Astrocyte (in vitro differentiated cells and primary cell): ENCODE measurements around the gene BICDL1. TPM values are rescaled to one million over a fixed set of nuclear protein-coding genes. Genes with fewer than 3 reads are reported as not detected.

Source experiments
- DNase-seq: peaks from one replicate; pipeline ENCODE4 v3.0.0-alpha.2; 2010; ENCODE audit warnings: low read depth
- FAIRE-seq: peaks from 2 replicates; lab custom pipeline; 2011; peaks lifted over from hg19 to GRCh38; lab: Jason Lieb, UNC
- H2AFZ ChIP-seq: 2 replicates; pipeline ENCODE4 v1.6.0; 2012; ENCODE audit warnings: low read depth, low read length, inconsistent platforms
- H3K27ac ChIP-seq: 2 replicates; pipeline ENCODE4 v1.5.1; 2011; ENCODE audit warnings: low read depth, low read length, inconsistent platforms
- H3K27me3 ChIP-seq: 2 replicates; pipeline ENCODE4 v1.6.0; 2011; ENCODE audit warnings: low read length, inconsistent platforms; ENCODE audit not compliant: insufficient read depth
- H3K36me3 ChIP-seq: 2 replicates; pipeline ENCODE4 v1.5.1; 2011; ENCODE audit warnings: low read length, inconsistent platforms; ENCODE audit not compliant: insufficient read depth
- H3K4me1 ChIP-seq: 2 replicates; pipeline ENCODE4 v1.5.1; 2011; ENCODE audit warnings: low read length, inconsistent platforms; ENCODE audit not compliant: insufficient read depth
- H3K4me2 ChIP-seq: 2 replicates; pipeline ENCODE4 v1.6.0; 2012; ENCODE audit warnings: low read length, inconsistent platforms
- H3K4me3 ChIP-seq: 2 replicates; pipeline ENCODE4 v1.5.1; 2011; ENCODE audit warnings: low read depth, mild to moderate bottlenecking, low read length, inconsistent platforms; ENCODE audit not compliant: insufficient read depth
- H3K79me2 ChIP-seq: 2 replicates; pipeline ENCODE4 v1.6.0; 2012; ENCODE audit warnings: mild to moderate bottlenecking, low read length, inconsistent platforms; ENCODE audit not compliant: insufficient read depth
- H3K9ac ChIP-seq: 2 replicates; pipeline ENCODE4 v1.6.0; 2012; ENCODE audit warnings: mild to moderate bottlenecking, low read length, inconsistent platforms
- H3K9me3 ChIP-seq: 2 replicates; pipeline ENCODE4 v1.5.1; 2012; ENCODE audit warnings: low read depth, mild to moderate bottlenecking, low read length, inconsistent platforms; ENCODE audit not compliant: insufficient read depth
- H4K20me1 ChIP-seq: 2 replicates; pipeline ENCODE4 v1.6.0; 2012; ENCODE audit warnings: low read length, inconsistent platforms; ENCODE audit not compliant: insufficient read depth
- H3K27ac Mint-ChIP-seq: one replicate; pipeline ENCODE4 v1.8.0; 2021; ENCODE audit warnings: mild to moderate bottlenecking, mixed read lengths; ENCODE audit not compliant: unreplicated experiment
- H3K27me3 Mint-ChIP-seq: one replicate; pipeline ENCODE4 v1.8.0; 2021; ENCODE audit warnings: low read depth, mixed read lengths; ENCODE audit not compliant: unreplicated experiment
- H3K36me3 Mint-ChIP-seq: one replicate; pipeline ENCODE4 v1.8.0; 2021; ENCODE audit warnings: low read depth, mixed read lengths; ENCODE audit not compliant: unreplicated experiment
- H3K4me1 Mint-ChIP-seq: one replicate; pipeline ENCODE4 v1.8.0; 2021; ENCODE audit warnings: low read depth, mixed read lengths; ENCODE audit not compliant: unreplicated experiment
- H3K4me3 Mint-ChIP-seq: one replicate; pipeline ENCODE4 v1.8.0; 2021; ENCODE audit warnings: mild to moderate bottlenecking, moderate library complexity, mixed read lengths; ENCODE audit not compliant: unreplicated experiment
- H3K9me3 Mint-ChIP-seq: one replicate; pipeline ENCODE4 v1.8.0; 2021; ENCODE audit warnings: mild to moderate bottlenecking, mixed read lengths; ENCODE audit not compliant: unreplicated experiment
- EZH2 ChIP-seq: IDR thresholded peaks from 2 replicates; pipeline ENCODE4 v1.6.1; 2012; ENCODE audit warnings: mild to moderate bottlenecking, low read length, inconsistent platforms; ENCODE audit not compliant: insufficient read depth
- total RNA-seq: library from RNA; stranded (reverse); gene quantifications from 2 replicates; pipeline ENCODE4 v1.2.1, GENCODE V29; 2021
- TF ChIP-seq, protein P1 (sequence below): IDR thresholded peaks from 2 replicates; pipeline ENCODE4 v1.5.1; 2011; ENCODE audit warnings: low read depth, mild to moderate bottlenecking, inconsistent platforms, low read length, moderate library complexity; ENCODE audit not compliant: insufficient read depth

Gene BICDL1
- total RNA-seq, 1 donor from 2014 or later = 8.8 TPM

DNA sequence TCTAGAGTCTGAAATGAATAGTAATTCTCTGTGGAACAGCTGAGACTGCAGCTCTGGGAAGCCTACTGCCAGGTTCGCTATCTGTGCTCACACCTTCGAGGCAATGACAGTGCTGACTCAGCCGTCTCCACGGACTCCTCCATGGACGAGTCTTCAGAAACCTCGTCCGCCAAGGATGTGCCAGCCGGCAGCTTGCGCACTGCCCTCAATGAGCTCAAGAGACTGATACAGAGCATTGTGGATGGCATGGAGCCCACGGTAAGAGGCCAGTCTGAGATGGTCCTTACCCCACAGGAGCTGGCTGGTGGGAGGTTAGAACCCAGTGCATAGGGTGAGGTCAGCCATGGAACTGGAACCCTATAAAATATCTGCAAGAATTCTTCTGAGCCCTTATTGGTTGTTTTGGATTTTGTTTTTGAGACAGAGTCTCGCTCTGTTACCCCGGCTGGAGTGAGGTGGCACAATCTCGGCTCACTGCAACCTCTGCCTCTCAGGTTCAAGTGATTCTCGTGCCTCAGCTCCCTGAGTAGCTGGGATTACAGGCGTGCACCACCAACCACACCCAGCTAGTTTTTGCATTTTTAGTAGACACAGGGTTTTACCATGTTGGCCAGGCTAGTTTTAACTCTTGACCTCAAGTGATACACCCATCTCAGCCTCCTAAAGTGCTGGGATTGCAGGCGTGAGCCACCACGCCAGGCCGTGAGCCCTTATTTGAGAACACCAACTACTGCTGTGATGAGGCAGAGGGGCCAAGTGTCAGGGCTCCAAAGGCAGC lies 83.6 kb downstream of the BICDL1 start:
- Mint-ChIP-seq H3K4me1 (no peaks in the 10 kb centered on the region), H3K9me3 (no peaks in the 10 kb centered on the region), H3K27me3 (peaks cover 10% of the 10 kb centered on the region), H3K4me3 (no peak overlapping the region), H3K27ac (no peak overlapping the region), H3K36me3 (peaks cover 10% of the 10 kb centered on the region)
- H3K4me3 ChIP-seq = no peak overlapping the region
- H3K4me1 ChIP-seq = no peaks in the 10 kb centered on the region
- TF ChIP-seq, protein P1, sequence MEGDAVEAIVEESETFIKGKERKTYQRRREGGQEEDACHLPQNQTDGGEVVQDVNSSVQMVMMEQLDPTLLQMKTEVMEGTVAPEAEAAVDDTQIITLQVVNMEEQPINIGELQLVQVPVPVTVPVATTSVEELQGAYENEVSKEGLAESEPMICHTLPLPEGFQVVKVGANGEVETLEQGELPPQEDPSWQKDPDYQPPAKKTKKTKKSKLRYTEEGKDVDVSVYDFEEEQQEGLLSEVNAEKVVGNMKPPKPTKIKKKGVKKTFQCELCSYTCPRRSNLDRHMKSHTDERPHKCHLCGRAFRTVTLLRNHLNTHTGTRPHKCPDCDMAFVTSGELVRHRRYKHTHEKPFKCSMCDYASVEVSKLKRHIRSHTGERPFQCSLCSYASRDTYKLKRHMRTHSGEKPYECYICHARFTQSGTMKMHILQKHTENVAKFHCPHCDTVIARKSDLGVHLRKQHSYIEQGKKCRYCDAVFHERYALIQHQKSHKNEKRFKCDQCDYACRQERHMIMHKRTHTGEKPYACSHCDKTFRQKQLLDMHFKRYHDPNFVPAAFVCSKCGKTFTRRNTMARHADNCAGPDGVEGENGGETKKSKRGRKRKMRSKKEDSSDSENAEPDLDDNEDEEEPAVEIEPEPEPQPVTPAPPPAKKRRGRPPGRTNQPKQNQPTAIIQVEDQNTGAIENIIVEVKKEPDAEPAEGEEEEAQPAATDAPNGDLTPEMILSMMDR = no peak
- no peak for TF ChIP-seq EZH2
- H3K9me3 ChIP-seq = no peaks in the 10 kb centered on the region
- no peaks in the 10 kb centered on the region for H3K36me3 ChIP-seq
- no peak for DNase-seq
- no peak overlapping the region for H3K9ac ChIP-seq
- H3K4me2 ChIP-seq = no peak overlapping the region
- H2AFZ ChIP-seq = no peak overlapping the region
- H3K27ac ChIP-seq = no peak overlapping the region
- no peaks in the 10 kb centered on the region for H4K20me1 ChIP-seq
- peaks cover 8% of the 10 kb centered on the region for H3K27me3 ChIP-seq
- H3K79me2 ChIP-seq = no peaks in the 10 kb centered on the region
- no peak for FAIRE-seq

DNA sequence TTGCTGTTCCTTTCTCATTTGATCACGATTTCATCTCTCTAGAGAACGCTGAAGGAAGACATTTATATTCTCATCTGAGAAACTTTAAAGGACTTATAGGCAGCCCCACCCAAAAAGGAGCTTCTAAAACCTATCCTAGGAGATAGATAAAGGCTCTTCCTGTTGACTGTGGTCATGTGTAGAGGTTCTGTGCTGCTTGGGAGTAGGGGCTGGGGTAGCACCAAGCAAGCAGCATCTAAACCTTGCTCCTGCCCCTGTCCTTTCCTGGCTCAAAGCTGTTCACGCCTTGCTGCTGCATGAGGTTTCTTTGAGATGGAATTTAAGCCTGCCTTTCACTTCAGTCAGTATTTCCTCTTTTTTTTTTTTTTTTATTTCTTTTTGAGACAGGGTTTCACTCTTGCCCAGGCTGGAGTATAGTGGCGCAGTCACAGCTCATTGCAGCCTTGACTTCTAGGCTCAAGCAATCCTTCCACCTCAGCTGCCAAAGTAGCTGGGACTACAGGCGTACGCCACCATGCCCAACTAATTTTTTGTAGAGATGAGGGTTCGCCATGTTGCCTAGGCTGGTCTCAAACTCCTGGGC lies 86.1 kb downstream of the BICDL1 start:
- H3K27me3 ChIP-seq = peaks cover 11% of the 10 kb centered on the region
- TF ChIP-seq EZH2 = no peak
- TF ChIP-seq, protein P1 = no peak
- no peaks in the 10 kb centered on the region for H3K36me3 ChIP-seq
- no peak overlapping the region for H2AFZ ChIP-seq
- H3K9me3 ChIP-seq = no peaks in the 10 kb centered on the region
- H3K27ac ChIP-seq = no peak overlapping the region
- FAIRE-seq (no peak), DNase-seq (no peak)
- H3K4me1 Mint-ChIP-seq = no peaks in the 10 kb centered on the region
- no peak overlapping the region for H3K4me3 ChIP-seq
- H3K27ac Mint-ChIP-seq = no peak overlapping the region
- H3K9me3 Mint-ChIP-seq = no peaks in the 10 kb centered on the region
- no peaks in the 10 kb centered on the region for H4K20me1 ChIP-seq
- no peaks in the 10 kb centered on the region for H3K79me2 ChIP-seq
- peaks cover 9% of the 10 kb centered on the region for H3K27me3 Mint-ChIP-seq
- no peak overlapping the region for H3K9ac ChIP-seq
- H3K4me1 ChIP-seq = no peaks in the 10 kb centered on the region
- H3K36me3 Mint-ChIP-seq = peaks cover 10% of the 10 kb centered on the region
- H3K4me3 Mint-ChIP-seq = no peak overlapping the region
- H3K4me2 ChIP-seq = no peak overlapping the region

DNA sequence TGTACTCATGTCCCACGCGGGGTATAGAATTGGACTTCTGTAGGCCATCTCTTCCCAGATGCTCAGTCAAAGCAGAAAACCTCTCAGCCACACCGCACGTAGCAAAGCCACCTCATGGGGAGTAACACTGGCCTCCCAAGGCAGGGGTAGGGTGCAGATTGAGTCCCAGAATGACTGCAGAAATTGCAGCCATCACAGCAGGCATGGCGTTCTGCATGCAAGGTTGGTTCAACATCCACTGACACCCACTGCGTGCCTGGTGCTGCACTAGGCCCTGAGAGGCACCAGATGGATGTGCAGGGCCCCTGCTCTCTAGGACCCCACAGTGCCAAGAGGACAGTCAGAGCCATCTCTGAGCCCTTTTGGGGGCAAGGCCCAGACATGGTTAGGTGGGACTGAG lies 87.6 kb downstream of the BICDL1 start:
- H2AFZ ChIP-seq = no peak overlapping the region
- H3K4me2 ChIP-seq = no peak overlapping the region
- Mint-ChIP-seq H3K27ac (no peak overlapping the region), H3K4me3 (no peak overlapping the region), H3K27me3 (peaks cover 10% of the 10 kb centered on the region), H3K9me3 (no peaks in the 10 kb centered on the region), H3K4me1 (no peaks in the 10 kb centered on the region), H3K36me3 (peaks cover 8% of the 10 kb centered on the region)
- peaks cover 12% of the 10 kb centered on the region for H3K27me3 ChIP-seq
- FAIRE-seq = no peak
- no peaks in the 10 kb centered on the region for H3K4me1 ChIP-seq
- DNase-seq = no peak
- H3K9me3 ChIP-seq = no peaks in the 10 kb centered on the region
- H3K27ac ChIP-seq = no peak overlapping the region
- no peaks in the 10 kb centered on the region for H3K36me3 ChIP-seq
- H3K4me3 ChIP-seq = no peak overlapping the region
- H4K20me1 ChIP-seq = no peaks in the 10 kb centered on the region
- no peak overlapping the region for H3K9ac ChIP-seq
- no peaks in the 10 kb centered on the region for H3K79me2 ChIP-seq
- TF ChIP-seq, protein P1 = no peak
- TF ChIP-seq EZH2 = no peak
